ENCODE measurements around the gene THAP10.

The THAP10 gene

GRCh38 chr15:70837476-70837875, 54.8 kb downstream of the THAP10 start:
- TF ChIP-seq, protein P1, sequence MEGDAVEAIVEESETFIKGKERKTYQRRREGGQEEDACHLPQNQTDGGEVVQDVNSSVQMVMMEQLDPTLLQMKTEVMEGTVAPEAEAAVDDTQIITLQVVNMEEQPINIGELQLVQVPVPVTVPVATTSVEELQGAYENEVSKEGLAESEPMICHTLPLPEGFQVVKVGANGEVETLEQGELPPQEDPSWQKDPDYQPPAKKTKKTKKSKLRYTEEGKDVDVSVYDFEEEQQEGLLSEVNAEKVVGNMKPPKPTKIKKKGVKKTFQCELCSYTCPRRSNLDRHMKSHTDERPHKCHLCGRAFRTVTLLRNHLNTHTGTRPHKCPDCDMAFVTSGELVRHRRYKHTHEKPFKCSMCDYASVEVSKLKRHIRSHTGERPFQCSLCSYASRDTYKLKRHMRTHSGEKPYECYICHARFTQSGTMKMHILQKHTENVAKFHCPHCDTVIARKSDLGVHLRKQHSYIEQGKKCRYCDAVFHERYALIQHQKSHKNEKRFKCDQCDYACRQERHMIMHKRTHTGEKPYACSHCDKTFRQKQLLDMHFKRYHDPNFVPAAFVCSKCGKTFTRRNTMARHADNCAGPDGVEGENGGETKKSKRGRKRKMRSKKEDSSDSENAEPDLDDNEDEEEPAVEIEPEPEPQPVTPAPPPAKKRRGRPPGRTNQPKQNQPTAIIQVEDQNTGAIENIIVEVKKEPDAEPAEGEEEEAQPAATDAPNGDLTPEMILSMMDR (conservative IDR thresholded peaks at IDR 0.05; ENCODE audit: control insufficient read depth, insufficient read depth, low read depth, low read length), result no peak
- H3K4me3 ChIP-seq (ENCODE audit: control insufficient read depth, low read depth, low read length), result no peak overlapping the region
- no peak for DNase-seq (ENCODE audit: low read depth)

GRCh38 chr15:70835841-70836240, 56.4 kb downstream of the THAP10 start:
- DNase-seq (ENCODE audit: low read depth), result no peak
- TF ChIP-seq, protein P1 (conservative IDR thresholded peaks at IDR 0.05; ENCODE audit: control insufficient read depth, insufficient read depth, low read depth, low read length), result no peak
- H3K4me3 ChIP-seq (ENCODE audit: control insufficient read depth, low read depth, low read length), result no peak overlapping the region

DNA sequence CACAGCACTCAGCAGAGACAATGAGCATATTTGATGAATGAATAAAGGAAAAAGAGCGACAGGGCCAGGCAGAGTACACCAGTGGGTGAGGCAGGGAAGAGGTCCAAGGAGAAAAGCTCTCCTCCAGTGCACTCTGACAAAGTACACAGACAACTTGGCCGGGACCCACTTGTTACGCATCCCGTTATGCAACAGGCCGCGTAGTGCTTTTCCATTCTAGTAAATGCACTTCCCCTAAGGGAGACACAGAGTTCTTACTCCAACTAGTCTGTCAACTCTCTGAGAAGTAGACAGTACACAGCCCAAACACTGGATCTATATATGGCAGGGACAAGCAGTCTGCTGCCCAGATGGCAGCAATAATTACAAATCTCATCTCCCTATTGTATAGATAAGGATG, 56.8 kb downstream of the THAP10 start:
- peak; percentile 84 for DNase-seq (ENCODE audit: low read depth)
- H3K4me3 ChIP-seq (ENCODE audit: control insufficient read depth, low read depth, low read length), result no peak overlapping the region
- TF ChIP-seq, protein P1 (conservative IDR thresholded peaks at IDR 0.05; ENCODE audit: control insufficient read depth, insufficient read depth, low read depth, low read length), result no peak

GRCh38 chr15:70834999-70835398, 57.2 kb downstream of the THAP10 start:
- DNase-seq (ENCODE audit: low read depth), result no peak
- TF ChIP-seq, protein P1 (conservative IDR thresholded peaks at IDR 0.05; ENCODE audit: control insufficient read depth, insufficient read depth, low read depth, low read length), result no peak
- no peak overlapping the region for H3K4me3 ChIP-seq (ENCODE audit: control insufficient read depth, low read depth, low read length)

GRCh38 chr15:70833861-70834765, 58.1 kb downstream of the THAP10 start:
- TF ChIP-seq, protein P1 (conservative IDR thresholded peaks at IDR 0.05; ENCODE audit: control insufficient read depth, insufficient read depth, low read depth, low read length), result no peak
- DNase-seq (ENCODE audit: low read depth), result peak; percentile 60
- H3K4me3 ChIP-seq (ENCODE audit: control insufficient read depth, low read depth, low read length), result no peak overlapping the region

- TF ChIP-seq, protein P1 (conservative IDR thresholded peaks at IDR 0.05; ENCODE audit: control insufficient read depth, insufficient read depth, low read depth, low read length), result no peak
- DNase-seq (ENCODE audit: low read depth), result no peak
- no peak overlapping the region for H3K4me3 ChIP-seq (ENCODE audit: control insufficient read depth, low read depth, low read length)
These were observed 58.8 kb downstream of the THAP10 start for GRCh38 chr15:70833422-70833821.
